ENCODE results near the gene LTBP4. TPM values are rescaled to one million over a fixed set of nuclear protein-coding genes. Genes with fewer than 3 reads are reported as not detected.
"Not testable (repeated sequence)": the region's sequence is repeated elsewhere in the genome, so short reads cannot be mapped to it uniquely, and the experiment has no call there.

The LTBP4 gene
- total and polyA plus RNA-seq, 8 donors: 151 to 519 (median 345) TPM

GRCh38 chr19:40650749-40651305, 49.7 kb downstream of the LTBP4 start:
- H3K4me1 ChIP-seq: peaks cover 6% of the 10 kb centered on the region in 2 donors
- intact Hi-C loops (cut with DNase I): no loop called here
- no peaks in the 10 kb centered on the region for H3K36me3 ChIP-seq
- no peak overlapping the region for H3K4me3 ChIP-seq
- TF ChIP-seq CTCF (IDR thresholded peaks at IDR 0.05): no peak
- ATAC-seq: peak; percentile 12
- H3K27ac ChIP-seq: peak overlapping the region; percentile 29 to 48
- peak in 3 of 4 donors; percentile 16 to 77 (median 65) for DNase-seq
- H3K27me3 ChIP-seq: no peaks in the 10 kb centered on the region
- H3K9me3 ChIP-seq: no peaks in the 10 kb centered on the region

- intact Hi-C loops (cut with DNase I); H3K9me3 ChIP-seq; H3K4me3 ChIP-seq; H3K27me3 ChIP-seq; H3K27ac ChIP-seq; H3K36me3 ChIP-seq; H3K4me1 ChIP-seq; ATAC-seq: not testable (repeated sequence)
- DNase-seq: peak in 1 of 4 donors; percentile 15
These were observed 51.1 kb downstream of the LTBP4 start for GRCh38 chr19:40652303-40652702.

- intact Hi-C loops (cut with DNase I); H3K4me1 ChIP-seq; H3K27ac ChIP-seq; H3K36me3 ChIP-seq; H3K4me3 ChIP-seq; ATAC-seq; H3K27me3 ChIP-seq; DNase-seq; H3K9me3 ChIP-seq: not testable (repeated sequence)
These were observed 54.5 kb downstream of the LTBP4 start for GRCh38 chr19:40655684-40656083.

GRCh38 chr19:40658031-40658430, 56.9 kb downstream of the LTBP4 start:
- H3K9me3 ChIP-seq: no peaks in the 10 kb centered on the region
- no peaks in the 10 kb centered on the region for H3K27me3 ChIP-seq
- DNase-seq (no peak), ATAC-seq (no peak)
- H3K4me1 ChIP-seq: peaks cover 0 to 5% of the 10 kb centered on the region in 2 donors
- no peaks in the 10 kb centered on the region for H3K36me3 ChIP-seq
- intact Hi-C loops (cut with DNase I): no loop called here
- no peak overlapping the region for H3K27ac ChIP-seq
- no peak for TF ChIP-seq CTCF (IDR thresholded peaks at IDR 0.05)
- no peak overlapping the region for H3K4me3 ChIP-seq

GRCh38 chr19:40659116-40659515, 57.9 kb downstream of the LTBP4 start:
- no peak for DNase-seq
- Histone ChIP-seq H3K27ac (no peak overlapping the region), H3K9me3 (no peaks in the 10 kb centered on the region), H3K4me3 (no peak overlapping the region), H3K36me3 (no peaks in the 10 kb centered on the region), H3K27me3 (no peaks in the 10 kb centered on the region), H3K4me1 (peaks cover 0 to 16% of the 10 kb centered on the region in 2 donors)
- no peak for ATAC-seq
- no peak for TF ChIP-seq CTCF (IDR thresholded peaks at IDR 0.05)
- intact Hi-C loops (cut with DNase I): no loop called here

- intact Hi-C loops (cut with DNase I): no loop called here
- H3K4me3 ChIP-seq: no peak overlapping the region
- DNase-seq (no peak), ATAC-seq (no peak)
- no peak overlapping the region for H3K27ac ChIP-seq
- no peaks in the 10 kb centered on the region for H3K36me3 ChIP-seq
- peaks cover 0 to 17% of the 10 kb centered on the region in 2 donors for H3K4me1 ChIP-seq
- no peaks in the 10 kb centered on the region for H3K27me3 ChIP-seq
- TF ChIP-seq CTCF (IDR thresholded peaks at IDR 0.05): no peak
- H3K9me3 ChIP-seq: no peaks in the 10 kb centered on the region
These were observed 58.4 kb downstream of the LTBP4 start for GRCh38 chr19:40659566-40659965.

Data from left lung (tissue), 10 donors.